ENCODE measurements around the gene CACNA1B.

The CACNA1B gene

GRCh38 chr9:137969685-137970084 is 92.1 kb downstream of the CACNA1B start:
- DNase-seq, result no peak

DNA sequence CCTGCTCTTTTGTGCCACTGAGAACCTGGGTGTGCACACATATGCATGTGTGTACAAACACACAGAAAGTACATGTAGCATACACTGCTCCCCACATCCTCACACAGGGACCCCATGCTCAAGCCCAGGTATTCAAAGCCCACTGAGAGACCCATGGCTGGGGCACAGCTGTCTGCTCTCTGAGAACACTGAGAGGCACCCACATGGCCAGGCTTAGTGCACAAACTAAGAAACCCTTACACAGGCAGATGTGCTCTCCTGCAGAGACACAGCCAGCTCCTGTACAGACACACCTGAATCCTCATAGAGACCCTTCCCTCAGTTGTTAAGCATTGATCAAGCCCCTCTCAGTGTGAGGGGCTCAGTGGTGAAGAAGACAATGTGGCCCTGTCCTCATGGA is 92.5 kb downstream of the CACNA1B start:
- DNase-seq, result no peak

DNA sequence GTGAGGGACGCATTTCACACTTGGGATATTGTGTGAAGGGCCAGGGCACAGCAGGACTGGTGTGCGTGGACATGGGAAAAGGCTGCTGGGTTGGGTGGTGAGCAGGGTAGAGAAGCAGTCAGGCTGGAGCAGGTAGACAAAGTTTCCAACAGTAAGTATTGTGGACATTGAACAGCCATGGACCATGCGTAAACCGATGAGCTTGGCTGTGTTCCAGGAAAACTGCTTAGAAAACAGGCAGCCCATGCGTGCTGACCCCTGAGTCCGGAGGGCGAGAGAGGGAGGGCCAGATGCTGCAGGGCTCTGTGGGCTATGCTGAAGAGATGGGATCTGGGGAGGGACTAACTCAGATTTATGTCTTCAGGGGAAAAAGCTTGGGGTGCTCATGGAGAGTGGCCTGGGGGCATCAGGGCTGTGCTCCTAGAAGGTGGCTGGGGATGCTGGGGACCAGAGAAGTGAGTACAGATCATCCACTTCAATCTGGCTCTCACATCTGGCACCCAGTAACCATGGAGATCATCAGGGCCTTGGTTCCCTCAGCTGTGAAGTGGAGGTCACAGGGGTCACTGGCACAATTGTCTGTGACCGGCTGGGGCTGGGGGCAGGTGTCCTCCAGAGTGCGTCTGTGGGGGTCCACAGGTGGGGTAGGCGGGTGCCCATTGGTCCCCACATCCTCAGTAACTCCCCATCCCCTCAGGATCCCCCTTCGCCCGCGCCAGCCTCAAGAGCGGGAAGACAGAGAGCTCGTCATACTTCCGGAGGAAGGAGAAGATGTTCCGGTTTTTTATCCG is 93.3 kb downstream of the CACNA1B start:
- no peak for DNase-seq

- DNase-seq, result no peak
These were observed 94.0 kb downstream of the CACNA1B start for GRCh38 chr9:137971477-137972138.

DNA sequence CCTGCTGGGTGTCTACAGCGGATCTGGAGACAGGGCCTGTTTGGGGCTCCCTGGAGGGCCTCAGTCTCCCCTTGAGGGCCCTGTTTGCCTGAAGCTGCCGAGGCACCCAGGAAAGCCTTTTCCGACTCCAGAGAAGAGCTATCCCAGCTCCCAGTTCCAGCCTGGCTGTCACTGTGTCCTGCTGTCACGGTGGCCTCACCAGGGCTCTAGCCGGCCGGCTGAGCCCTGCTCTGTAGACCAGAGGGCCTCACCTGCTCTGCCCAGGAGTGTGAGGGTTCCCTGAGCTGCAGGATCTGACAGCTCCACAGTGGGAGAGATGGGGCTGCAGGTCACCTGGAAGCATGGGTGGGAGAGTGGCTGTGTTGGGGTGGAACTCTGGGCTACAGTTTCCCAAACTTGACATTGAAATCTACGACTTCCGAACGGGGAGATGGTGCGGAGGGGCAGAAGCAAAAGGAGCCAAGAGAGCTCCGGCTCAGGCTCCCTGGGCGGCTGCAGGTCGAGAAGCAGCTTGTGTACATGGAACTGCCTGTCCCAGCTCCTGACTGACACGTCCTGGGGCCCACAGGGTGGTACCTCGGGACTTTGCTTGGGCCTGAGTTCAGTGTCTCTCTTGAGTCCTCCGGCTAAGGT is 94.9 kb downstream of the CACNA1B start:
- DNase-seq, result no peak

DNA sequence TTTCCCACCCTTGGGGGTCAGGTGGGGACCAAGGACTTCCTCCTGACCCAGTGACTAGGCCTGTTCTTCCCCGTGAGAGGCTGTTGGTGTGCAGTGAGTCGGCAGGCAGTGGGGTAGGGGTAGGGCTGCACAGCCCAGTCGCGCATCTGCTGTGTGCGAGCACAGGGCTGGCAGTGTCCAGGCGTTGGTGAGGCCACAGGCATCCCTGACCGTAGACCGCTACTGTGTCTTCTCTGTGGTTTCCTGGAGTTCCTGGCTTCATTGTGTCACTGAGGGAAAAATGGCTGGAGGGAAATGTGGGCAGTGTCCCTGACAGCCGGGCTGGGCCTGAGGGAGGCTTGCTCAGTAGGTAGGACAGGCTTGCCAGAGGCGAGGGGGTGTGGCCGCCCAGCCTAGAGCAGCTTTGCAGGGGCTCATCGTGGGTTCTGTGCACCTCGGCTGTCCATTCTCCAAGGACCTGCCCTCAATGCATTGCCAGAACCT is 95.4 kb downstream of the CACNA1B start:
- DNase-seq, result no peak

- DNase-seq, result no peak
These were observed 96.3 kb downstream of the CACNA1B start for GRCh38 chr9:137973829-137974416.

GRCh38 chr9:137974746-137975526 is 97.4 kb downstream of the CACNA1B start:
- DNase-seq, result no peak

DNA sequence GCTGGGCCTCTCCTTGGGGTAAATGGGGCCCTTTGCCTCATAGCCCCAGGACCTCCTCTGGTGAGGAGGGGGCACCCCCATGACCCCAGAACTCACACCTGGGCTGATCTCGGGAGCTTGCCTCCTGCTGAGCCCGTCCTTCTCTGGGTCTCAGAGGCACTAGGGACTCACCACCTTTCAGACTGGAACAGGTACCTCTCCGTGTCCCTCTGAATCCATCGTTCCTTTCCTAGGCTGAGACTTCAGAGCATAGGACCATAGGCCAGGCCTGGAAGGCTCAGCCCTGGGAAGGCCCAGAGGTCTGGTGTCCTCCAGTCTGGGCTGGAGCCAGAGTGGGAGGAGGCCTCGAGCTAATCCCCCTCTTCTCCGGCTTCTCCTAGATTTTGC is 97.9 kb downstream of the CACNA1B start:
- no peak for DNase-seq

DNA sequence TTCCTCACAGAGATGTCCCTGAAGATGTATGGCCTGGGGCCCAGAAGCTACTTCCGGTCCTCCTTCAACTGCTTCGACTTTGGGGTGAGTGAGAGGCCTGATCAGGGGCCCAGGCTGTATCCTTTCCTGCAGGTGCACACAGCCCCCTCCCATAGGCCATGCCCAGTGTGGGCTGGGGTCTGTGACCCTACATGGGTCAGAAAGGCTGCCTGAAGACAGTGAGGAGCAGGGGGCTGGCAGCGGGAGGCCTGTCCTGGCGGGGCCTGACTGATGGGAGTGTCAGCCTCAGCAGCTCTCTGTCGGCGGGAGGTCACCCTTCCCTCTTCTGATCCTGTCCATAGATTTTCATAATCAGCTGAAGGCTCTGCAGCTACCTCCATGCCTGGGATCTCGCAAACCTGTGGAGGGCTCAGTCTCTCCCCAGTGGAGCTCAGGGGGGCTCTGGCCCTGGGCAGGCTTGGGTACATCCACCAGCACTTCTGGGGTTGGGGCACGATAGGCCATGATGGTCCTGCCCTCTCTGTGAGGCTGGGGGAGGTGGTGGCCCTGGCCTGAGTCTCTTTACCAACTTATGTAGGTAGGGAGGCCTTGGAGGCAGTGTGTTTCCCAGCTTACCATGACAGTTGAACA is 98.5 kb downstream of the CACNA1B start:
- DNase-seq, result no peak

DNA sequence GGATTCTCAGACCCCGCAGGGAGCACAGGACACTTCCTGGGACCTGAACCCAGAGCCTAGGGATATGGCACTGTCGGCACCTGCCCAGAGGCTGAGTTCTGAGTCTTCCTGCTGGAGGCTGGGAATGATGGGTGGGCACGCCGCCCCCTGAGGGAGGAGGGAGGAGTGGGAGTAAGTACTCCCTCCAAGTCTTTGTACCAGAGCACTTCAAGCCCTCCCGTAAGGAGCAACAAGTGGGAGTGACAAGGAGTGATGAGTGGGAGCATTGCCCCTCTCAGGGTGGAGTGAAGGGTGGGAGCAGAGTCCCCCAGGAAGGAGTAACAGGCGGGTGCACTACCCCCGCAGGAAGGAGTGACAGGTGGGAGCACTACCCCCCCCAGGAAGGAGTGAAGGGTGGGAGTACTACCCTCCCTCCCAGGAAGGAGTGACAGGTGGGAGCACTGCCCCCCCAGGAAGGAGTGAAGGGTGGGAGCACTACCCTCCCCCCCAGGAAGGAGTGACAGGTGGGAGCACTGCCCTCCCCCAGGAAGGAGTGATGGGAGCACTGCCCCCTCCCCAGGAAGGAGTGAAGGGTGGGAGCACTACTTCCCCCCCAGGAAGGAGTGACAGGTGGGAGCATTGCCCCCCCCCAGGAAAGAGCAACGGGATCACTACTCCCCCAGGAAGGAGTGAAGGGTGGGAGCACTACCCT is 100.1 kb downstream of the CACNA1B start:
- no peak for DNase-seq

DNA sequence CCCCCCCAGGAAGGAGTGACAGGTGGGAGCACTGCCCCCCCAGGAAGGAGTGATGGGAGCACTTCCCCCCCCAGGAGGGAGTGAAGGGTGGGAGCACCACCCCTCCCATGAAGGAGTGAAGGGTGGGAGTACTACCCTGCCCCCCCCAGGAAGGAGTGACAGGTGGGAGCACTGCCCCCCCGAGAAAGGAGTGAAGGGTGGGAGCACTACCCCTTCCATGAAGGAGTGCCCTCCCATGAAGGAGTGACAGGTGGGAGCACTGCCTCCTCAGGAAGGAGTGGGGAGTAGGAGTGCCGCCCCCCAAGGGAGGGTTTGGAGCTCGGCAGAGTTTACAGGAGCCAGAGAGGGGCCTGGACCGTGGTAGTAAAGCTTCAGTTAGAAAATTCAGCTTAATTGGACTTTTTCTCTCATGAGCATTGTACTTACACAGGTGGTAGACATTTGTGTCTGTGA is 100.7 kb downstream of the CACNA1B start:
- DNase-seq, result no peak

DNA sequence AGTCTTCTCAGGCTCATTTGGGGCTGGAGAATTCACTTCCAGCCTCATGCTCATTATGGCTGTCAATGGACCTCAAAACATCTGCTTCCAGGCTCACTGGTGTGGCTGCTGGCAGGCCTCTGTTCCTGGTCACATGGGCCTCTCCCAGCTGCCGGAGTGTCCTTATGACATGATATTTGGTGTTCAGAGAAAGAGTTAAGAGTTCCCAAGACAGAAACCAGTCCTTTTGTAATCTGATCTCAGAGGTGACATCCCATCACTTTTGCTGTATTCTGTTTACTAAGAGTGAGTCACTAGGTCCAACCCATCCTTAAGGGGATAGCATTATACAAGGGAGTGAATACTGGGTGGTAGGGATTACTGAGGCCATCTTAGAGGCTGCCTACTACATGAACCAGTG is 104.6 kb downstream of the CACNA1B start:
- no peak for DNase-seq

DNA sequence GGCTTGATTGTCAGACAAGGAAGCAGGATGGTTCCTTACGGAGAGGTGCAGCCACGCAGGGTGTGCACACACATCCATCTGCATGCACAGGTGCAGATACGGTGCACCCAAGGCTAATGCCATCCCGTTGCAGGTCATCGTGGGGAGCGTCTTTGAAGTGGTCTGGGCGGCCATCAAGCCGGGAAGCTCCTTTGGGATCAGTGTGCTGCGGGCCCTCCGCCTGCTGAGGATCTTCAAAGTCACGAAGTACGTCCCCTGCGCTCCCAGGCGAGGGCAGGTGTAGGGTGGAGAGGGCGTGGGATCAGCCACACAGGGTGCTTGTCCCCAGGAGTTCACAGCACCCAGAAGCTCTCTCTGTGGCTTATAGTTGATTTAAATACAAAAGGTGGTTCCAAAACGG is 106.4 kb downstream of the CACNA1B start:
- DNase-seq, result no peak

DNA sequence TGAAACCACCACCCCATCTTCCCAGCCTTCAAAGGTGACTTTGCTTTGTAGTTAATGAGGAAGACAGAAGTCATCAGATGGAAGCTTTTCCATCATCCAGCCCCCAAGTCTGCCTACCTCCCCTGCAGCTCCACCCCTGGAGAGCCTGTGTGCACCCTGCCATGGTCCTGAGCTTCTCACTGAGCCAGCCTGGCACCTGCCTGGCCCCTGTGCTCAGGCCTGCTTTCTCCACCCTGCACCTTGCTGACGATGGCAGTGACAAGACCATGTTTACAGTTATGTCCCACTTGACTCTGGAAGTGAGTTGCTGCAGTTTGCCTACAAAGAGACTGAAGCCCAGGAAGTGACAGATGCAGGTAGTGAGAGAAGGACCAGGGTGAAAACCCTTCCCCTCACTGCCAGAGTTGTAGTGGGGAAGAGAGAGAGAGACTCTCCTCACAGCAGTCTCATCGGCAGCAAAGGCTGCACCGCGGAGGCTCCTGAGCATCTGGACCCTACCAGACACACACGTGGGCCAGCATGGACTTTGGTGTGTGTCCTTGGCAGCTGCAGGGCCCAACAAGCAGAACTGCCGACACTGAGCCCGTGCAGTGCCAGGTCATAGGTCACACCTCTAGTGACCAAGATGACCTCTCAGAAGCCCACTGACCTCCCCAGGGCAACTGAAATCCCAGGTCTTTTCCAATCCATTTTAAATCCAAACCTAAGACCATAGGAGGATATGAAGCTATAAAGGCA is 107.1 kb downstream of the CACNA1B start:
- no peak for DNase-seq

DNA sequence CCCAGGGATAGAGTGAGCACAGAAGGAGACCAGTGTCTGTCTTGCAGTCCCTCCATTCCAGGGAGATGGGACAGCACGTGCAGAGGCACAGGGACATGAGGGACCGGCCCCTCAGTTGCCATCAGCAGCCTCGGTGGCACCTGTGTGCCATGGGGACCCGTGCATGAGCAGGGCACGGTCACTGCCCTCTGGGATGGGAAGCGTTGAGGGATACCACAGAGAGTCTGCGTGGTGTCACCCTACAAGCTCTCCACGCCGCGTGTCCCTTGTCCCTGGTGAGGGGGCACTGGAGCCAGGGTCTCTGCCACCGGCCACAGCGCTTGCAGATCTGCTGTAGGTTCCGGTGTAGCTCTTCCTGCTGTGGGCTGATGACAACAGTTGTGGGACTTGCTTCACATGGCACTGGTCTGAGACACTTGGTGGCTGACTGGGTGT is 108.1 kb downstream of the CACNA1B start:
- DNase-seq, result no peak

DNA sequence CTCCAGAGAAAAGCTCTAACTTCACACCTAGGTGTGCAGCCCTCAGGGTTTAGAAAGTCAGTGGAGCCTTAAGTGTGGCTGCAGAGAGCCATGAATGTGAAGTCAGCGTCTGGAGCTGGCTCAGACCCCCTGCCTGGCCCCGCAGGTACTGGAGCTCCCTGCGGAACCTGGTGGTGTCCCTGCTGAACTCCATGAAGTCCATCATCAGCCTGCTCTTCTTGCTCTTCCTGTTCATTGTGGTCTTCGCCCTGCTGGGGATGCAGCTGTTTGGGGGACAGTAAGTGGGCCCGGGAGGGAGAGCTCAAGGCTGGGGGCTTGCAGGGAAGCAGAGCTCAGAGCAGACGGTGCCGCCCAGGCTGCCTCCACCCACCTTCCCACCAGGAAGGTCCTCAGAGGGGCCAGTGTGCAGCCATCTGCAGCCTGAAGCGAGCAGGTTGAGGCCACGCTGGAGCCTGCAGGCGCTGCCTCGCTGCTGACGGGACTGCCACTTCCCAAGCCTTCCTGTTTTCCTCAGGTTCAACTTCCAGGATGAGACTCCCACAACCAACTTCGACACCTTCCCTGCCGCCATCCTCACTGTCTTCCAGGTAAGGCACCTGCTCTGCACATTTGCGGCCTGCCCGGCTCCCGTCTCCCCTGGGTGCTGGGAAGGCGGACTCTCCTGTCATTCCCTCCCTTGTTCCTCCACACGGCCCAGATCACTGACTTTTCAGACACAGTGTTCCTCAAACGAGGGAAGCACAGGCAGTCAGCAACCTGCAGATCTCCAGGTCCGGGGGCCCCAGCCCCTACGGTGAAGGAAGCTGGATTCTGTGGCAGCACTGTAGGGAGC is 108.9 kb downstream of the CACNA1B start:
- no peak for DNase-seq

DNA sequence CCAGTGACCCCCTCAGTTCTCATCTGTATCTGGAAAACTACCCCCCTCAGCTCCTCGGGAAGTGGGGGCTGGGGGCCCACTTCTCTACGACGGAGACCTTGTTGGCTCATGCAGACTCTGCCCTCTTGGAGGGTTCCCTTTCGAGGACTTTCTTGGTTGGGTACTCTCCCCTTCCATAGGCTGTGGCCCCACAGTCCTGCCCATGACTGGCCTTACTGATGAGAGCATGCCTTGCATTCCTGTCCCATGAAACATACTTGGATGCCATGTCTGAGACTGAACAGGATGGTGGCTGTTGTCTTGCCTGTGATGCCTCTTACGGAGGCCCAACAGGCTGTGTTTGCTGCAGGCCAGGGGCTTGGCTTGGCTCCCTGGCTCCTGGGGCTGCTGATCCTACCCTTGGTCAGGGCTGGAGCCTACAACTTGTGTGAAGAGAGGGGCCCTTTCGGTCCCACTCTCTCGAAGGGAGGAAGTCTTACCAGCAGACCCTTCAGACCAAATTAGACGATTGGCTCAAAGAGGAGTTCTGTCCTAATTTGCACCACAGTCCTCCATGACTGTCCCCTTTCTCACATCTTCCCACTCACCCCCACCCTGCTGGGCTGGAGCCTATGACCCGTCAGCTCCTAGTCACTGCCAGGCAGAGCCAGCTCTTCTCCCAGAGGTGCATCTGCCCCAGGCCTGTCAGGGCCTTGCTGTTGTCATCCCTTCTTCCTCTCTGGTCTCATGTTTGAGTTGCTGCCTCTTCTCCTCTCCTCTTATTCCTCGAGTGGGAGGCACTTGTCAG is 109.9 kb downstream of the CACNA1B start:
- no peak for DNase-seq

DNA sequence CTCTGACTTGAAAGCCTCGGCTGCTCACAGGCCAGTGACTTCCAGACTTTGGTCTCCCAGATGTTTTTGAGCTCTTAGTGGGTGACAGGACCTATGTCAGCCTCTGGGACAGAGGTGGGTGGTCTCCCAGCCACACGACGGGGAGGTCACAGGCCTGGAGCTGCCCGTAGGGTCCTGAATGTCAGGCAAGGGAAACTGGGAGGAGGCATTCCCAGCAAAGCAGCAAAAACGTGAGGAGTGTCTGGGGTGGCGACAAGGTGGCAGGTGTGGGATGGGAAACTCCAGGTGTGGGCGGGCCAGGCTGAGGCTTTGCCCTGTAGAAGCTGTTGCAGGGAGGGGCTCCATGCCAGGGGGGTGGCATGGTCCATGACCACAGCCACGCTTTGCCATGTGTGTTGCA is 110.5 kb downstream of the CACNA1B start:
- no peak for DNase-seq

All from NCI-H1436 treated with DMSO at 0.1 percent for 48 hours (cell line).